CD4-positive, alpha-beta T cell treated with Interleukin-17A for 4 hours (primary cell): ENCODE measurements around the gene ZNF33A.
A peak's percentile ranks its signal among the peaks of the same experiment; 100 is the strongest.
"Not testable (repeated sequence)": the region's sequence is repeated elsewhere in the genome, so short reads cannot be mapped to it uniquely, and the experiment has no call there.

Experiments used
- DNase-seq: peaks from one replicate; pipeline ENCODE4 v3.0.0-alpha.2; 2020; ENCODE audit warnings: mixed read lengths

ZNF33A gene

GRCh38 chr10:38010119-38010903, at the start of gene ZNF33A:
Gene ZNF33A (plus strand): TSS chr10:38010675. CDS start chr10:38012342, 1,667 bp downstream.
- peak; percentile 94 for DNase-seq

DNA sequence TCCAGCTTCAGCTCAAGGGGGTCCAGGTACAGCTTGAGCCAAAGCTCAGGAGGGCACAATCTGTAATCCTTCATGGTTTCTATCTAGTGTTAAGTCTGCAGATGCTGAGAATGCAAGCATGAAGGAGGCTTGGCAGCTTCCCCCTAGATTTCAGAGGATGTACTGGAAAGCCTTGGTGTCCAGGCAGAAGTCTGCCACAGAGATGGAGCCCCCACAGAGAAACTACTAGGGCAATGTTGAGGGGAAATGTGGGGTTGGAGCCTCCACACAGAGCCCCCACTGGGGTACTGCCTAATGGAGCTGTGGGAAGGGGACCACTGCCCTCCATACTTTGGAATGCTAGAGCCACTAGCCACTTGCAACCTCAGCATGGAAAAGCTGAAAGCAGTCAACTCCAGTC, 45.5 kb upstream of the ZNF33A start:
- DNase-seq = no peak

DNA sequence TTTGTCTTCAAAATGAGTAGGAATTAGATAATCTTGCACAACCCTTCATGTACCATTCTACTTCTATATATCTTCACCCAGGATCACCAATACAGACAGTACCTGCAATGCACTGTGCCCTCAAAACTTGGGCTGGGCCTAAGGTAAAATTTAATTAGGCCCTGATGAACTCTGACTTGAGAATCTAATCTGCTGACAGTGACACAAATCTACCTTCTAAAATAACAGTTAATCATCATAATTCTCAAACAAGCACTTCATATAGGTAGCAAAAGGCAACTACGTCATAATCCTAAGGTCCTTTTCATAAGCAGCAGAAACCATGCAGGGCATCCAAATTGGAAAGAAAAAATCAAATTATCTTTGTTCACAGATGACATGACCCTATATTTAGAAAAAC, 38.1 kb upstream of the ZNF33A start:
- DNase-seq = no peak

DNA sequence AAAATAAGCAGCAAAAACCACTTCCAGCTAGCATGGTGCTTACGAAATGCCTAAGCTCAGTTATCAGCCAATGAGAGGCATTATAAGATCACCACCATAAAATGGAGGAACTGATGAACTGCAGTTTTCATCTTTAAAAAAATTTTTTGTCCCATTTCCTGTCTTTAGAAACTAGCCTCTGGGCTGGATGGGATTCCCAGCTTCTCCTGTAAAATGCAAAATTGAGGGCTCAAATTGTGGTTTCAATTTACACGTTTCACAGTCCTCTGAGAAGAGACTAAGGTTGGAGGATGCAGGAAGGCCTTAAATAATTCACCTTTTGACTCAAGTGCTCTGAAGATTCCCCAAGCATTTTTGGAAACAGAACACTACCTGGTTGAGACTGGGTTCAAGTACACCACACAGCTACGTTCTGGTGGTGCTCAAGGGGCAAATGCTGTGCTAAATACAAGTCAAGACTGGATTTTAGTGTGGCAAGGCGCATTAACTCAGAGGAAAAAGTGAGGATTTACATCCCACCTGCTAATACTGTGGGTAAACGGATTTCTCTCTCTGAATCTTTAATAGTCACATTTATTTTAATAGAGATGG, 35.0 kb upstream of the ZNF33A start:
- peak; percentile 6 for DNase-seq

- DNase-seq = peak; percentile 98
These were observed 34.2 kb upstream of the ZNF33A start, which contains the start of gene ZNF25 for GRCh38 chr10:37976091-37976879. Gene ZNF25 (minus strand): TSS chr10:37976647. CDS start chr10:37971722, 4,925 bp downstream.

GRCh38 chr10:37976880-37977203, 33.6 kb upstream of the ZNF33A start:
- no peak for DNase-seq

DNA sequence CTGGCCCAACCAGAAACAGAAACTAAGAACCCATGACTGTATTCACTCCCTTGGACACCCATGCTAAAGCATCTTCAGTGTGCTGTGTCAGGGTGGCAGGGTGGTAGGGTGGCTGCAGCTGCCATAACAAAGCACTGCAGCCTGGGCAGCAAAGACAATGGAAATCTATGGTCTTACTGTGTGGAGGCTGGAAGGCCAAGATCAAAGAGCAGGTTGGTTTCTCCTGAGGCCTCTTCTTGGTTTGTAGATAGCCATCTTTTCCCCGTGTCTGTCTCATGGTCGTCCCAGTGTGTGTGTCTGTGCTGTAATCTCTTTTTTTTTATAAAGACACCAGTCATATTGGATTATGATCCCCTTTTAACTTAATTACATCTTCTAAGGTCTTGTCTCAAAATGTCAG, 18.8 kb upstream of the ZNF33A start:
- no peak for DNase-seq

GRCh38 chr10:37992083-37992482, 18.4 kb upstream of the ZNF33A start:
- no peak for DNase-seq

- not testable (repeated sequence) for DNase-seq
These were observed 11.6 kb upstream of the ZNF33A start for GRCh38 chr10:37998920-37999319.

GRCh38 chr10:38000474-38000873, 10.0 kb upstream of the ZNF33A start:
- DNase-seq = not testable (repeated sequence)

- DNase-seq = no peak
These were observed 7.4 kb upstream of the ZNF33A start for GRCh38 chr10:38003026-38003425.

DNA sequence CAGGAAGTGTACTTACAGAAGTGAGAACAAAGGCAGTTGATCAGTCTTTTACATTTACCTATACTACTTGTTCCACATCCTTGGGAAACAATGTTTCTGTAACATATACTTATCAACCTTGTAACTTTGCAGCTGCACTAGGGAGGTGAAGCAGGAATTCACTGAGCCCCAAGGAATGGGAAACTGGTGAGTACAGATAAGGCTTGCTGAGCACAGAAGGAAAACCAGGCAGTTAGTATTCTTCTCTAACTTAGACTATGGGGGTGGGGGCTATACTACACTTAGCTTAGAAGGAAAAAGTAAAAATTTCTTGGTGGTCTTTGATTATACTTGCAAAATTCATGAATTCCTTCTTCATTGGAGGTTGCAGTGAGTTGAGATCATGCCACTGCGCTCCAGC, 6.9 kb upstream of the ZNF33A start:
- no peak for DNase-seq

GRCh38 chr10:38007551-38007950, 2.9 kb upstream of the ZNF33A start:
- no peak for DNase-seq

GRCh38 chr10:38007991-38008390, 2.5 kb upstream of the ZNF33A start:
- no peak for DNase-seq

DNA sequence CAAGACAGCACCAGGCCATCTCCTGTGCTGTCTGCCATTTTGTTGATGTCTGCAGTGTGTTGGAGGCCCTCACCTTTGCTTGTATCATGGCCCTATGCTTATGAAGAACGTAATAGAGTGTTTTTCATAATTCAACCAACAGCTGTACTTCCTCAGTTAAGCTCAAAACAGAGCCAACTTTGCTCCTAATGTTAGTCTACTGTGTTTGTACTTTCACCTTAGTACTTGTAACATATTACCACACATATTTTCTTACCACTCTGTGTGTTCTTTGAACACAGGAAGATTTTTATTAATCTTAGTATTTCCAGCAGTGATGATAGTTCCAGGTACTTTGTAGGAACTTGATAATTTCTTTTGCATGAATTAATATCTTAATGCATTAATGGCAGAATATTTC, 5.9 kb downstream of the ZNF33A start:
- DNase-seq = no peak

- DNase-seq = not testable (repeated sequence)
These were observed 8.6 kb downstream of the ZNF33A start for GRCh38 chr10:38019124-38019523.

DNA sequence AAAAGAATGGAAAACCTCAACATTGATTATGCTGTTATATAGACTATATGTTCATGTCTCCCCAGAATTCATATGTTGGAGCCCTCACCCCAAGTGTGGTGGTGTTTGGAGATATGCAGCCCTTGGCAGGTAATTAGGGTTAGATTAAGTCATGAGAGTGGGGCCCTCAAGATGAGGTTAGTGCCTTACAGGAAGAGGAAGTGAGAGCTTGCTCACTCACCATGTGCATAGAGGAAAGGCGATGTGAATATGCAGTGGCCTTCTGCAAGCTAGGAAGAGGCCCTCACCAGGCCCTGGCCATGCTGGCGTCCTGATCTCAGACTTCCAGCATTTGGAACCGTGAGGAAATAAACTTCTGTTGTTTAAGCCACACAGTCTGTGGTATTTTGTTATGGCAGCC, 14.8 kb downstream of the ZNF33A start:
- DNase-seq = no peak

DNA sequence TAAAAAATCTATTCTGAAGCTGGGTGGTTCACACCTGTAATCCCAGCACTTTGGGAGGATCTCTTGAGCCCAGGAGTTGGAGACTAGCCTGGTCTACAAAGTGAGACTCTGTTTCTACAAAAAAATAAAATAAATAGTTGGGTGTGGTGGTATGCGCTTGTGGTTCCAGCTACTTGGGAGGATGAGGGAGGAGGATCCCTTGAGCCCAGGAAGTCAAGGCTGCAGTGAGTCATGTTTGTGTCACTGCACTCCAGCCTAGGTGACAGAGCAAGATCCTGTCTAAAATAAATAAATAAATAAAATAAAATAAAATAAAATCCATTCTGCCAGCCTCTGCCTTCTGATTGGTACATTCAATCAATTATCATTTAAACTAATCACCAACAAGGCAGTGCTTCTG, 17.5 kb downstream of the ZNF33A start:
- peak; percentile 41 for DNase-seq

DNA sequence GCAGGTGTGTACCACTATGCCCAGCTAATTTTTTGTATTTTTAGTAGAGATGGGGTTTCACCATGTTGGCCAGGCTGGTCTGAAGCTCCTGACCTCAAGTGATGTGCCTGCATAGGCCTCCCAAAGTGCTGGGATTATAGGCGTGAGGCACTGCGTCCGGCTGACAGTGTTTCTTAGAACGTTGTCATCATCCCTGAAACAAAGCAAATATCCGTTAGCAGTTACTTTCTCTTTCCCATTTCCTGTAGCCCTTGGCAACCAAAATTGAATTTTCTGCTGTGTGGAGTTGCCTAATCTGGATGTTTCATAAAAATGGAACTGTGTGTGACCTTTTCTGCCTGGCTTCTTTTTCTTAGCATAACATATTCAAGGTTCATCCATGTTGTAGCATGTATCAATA, 22.4 kb downstream of the ZNF33A start:
- no peak for DNase-seq

- DNase-seq = no peak
These were observed 27.8 kb downstream of the ZNF33A start for GRCh38 chr10:38038107-38038931.

- no peak for DNase-seq
These were observed 28.4 kb downstream of the ZNF33A start for GRCh38 chr10:38038932-38039245.

DNA sequence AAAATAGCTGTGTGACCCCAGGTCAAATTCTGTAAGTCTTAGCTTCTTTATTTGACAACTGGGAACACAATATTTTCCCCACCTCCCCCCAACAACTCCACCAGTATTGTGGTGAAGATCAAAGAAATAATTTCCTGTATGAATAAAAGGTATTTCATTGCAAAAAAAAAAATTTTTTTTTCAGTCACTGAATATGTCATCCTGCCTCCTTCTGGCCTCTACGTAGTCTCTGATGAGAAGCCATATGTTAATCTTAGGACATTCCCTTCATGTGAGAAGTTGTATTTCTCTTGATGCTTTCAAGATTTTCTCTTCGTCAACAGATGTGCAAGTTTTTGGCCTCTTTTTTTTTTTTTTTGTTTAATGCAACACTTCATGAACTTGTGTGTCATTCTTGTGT, 33.0 kb downstream of the ZNF33A start:
- no peak for DNase-seq

- DNase-seq = no peak
These were observed 34.7 kb downstream of the ZNF33A start for GRCh38 chr10:38045129-38045528.
